HepG2 (cell line): ENCODE data around the gene VMO1. TPM values are rescaled to one million over a fixed set of nuclear protein-coding genes. Genes with fewer than 3 reads are reported as not detected.

Experiments used
- ATAC-seq: fragments of 200-7000 bp; cut with Tn5 transposase; 3 replicates; pipeline ENCODE4 v1.9.1; 2020; ENCODE audit warnings: mild to moderate bottlenecking, moderate library complexity
- BruUV-seq: library from RNA; stranded (reverse); fragments of 400-500 nt; replicated peaks from 2 replicates; lab custom pipeline; 2021; lab: Mats Ljungman, UMichigan
- CTCF ChIA-PET: fragments of 300-600 bp; formaldehyde crosslinking; extraction: SDS; loops from one replicate; lab custom pipeline; 2021; ENCODE audit warnings: low total read pairs, inconsistent platforms, low intra/inter-chr PET ratio; lab: Yijun Ruan, JAX
- POLR2A ChIA-PET: fragments of 350-600 bp; sonication (Branson Sonifier 250); formaldehyde crosslinking; loops from one replicate; lab custom pipeline; 2020; ENCODE audit warnings: antibody characterized with exemption, inconsistent platforms; lab: Yijun Ruan, JAX
- DNase-seq: peaks from one replicate; pipeline ENCODE4 v3.0.0-alpha.2; 2015; ENCODE audit warnings: low spot score
- FAIRE-seq: peaks from 3 replicates; lab custom pipeline; 2011; peaks lifted over from hg19 to GRCh38; lab: Jason Lieb, UNC
- H2AFZ ChIP-seq: one replicate; pipeline ENCODE4 v1.6.1; 2011; ENCODE audit warnings: low read length, inconsistent platforms
- H3K27ac ChIP-seq: fragments of 300-600 bp; 3 replicates; pipeline ENCODE4 v1.8.0; 2011; ENCODE audit warnings: mixed run types, mild to moderate bottlenecking, mixed read lengths, low read length, inconsistent platforms; ENCODE audit not compliant: insufficient read depth; ENCODE audit errors: extremely low read length
- H3K27me3 ChIP-seq, 2 experiments: fragments of 200-600 bp in 1 of 2; 2 replicates in 1 of 2; 3 replicates in 1 of 2; pipeline versions ENCODE4 v1.6.0 to v1.8.0; 2011; ENCODE audit warnings: low read length in 2 of 2, mild to moderate bottlenecking in 2 of 2, moderate library complexity in 2 of 2, inconsistent platforms in 1 of 2; ENCODE audit not compliant: insufficient read depth in 2 of 2, control insufficient read depth in 1 of 2
- H3K36me3 ChIP-seq, 2 experiments: fragments of 200-600 bp in 1 of 2; replicated peaks in 1 of 2; 2 replicates in 1 of 2; 3 replicates in 1 of 2; pipeline versions ENCODE4 v1.5.1 to v1.8.0; 2011; ENCODE audit warnings: low read length in 2 of 2, inconsistent platforms in 1 of 2; ENCODE audit not compliant: insufficient read depth in 2 of 2, control insufficient read depth in 1 of 2
- H3K4me1 ChIP-seq: 2 replicates; pipeline ENCODE4 v1.5.1; 2012; ENCODE audit warnings: low read length, inconsistent platforms; ENCODE audit not compliant: insufficient read depth
- H3K4me2 ChIP-seq: 2 replicates; pipeline ENCODE4 v1.6.0; 2011; ENCODE audit warnings: low read depth, low read length, inconsistent platforms
- H3K4me3 ChIP-seq, 3 experiments: fragments of 200-600 bp in 1 of 3; sonication (generic), shearing (Covaris generic) in 1 of 3; replicated peaks in 1 of 3; 2 replicates each; pipeline ENCODE4 v1.5.1; 2011 to 2016; ENCODE audit warnings: low read length in 3 of 3, inconsistent platforms in 2 of 3, low read depth in 2 of 3, mild to moderate bottlenecking in 2 of 3, control low read depth in 1 of 3, mixed read lengths in 1 of 3; ENCODE audit not compliant: insufficient read depth in 1 of 3
- H3K79me2 ChIP-seq: one replicate; pipeline ENCODE4 v1.6.1; 2011; ENCODE audit warnings: low read length, inconsistent platforms; ENCODE audit not compliant: insufficient read depth
- H3K9ac ChIP-seq: 2 replicates; pipeline ENCODE4 v1.6.0; 2011; ENCODE audit warnings: mild to moderate bottlenecking, low read depth, low read length, inconsistent platforms; ENCODE audit not compliant: insufficient read depth
- H3K9me3 ChIP-seq: 2 replicates; pipeline ENCODE4 v1.5.1; 2012; ENCODE audit warnings: mild to moderate bottlenecking, low read length
- H4K20me1 ChIP-seq: 2 replicates; pipeline ENCODE4 v1.6.0; 2011; ENCODE audit warnings: inconsistent platforms, mild to moderate bottlenecking, low read length, moderate library complexity; ENCODE audit not compliant: insufficient read depth
- ARID5B ChIP-seq: IDR thresholded peaks from 2 replicates; pipeline ENCODE4 v1.4.0; 2020; ENCODE audit warnings: mild to moderate bottlenecking, missing genetic modification reagents
- HBP1 ChIP-seq: IDR thresholded peaks from 2 replicates; pipeline ENCODE4 v1.6.1; 2016; ENCODE audit warnings: low read depth, control low read depth
- NR1H2 ChIP-seq: sonication (generic); formaldehyde crosslinking; IDR thresholded peaks from 2 replicates; pipeline ENCODE4 v1.8.1; 2022; ENCODE audit warnings: low read depth, missing genetic modification reagents, borderline replicate concordance
- SNAPC5 ChIP-seq: sonication (generic); formaldehyde crosslinking; IDR thresholded peaks from 2 replicates; pipeline ENCODE4 v1.8.1; 2023; ENCODE audit warnings: mild to moderate bottlenecking, missing genetic modification reagents, borderline replicate concordance
- TBX2 ChIP-seq: sonication (generic); formaldehyde crosslinking; IDR thresholded peaks from 2 replicates; pipeline ENCODE4 v1.5.0; 2020; ENCODE audit warnings: missing genetic modification reagents, mild to moderate bottlenecking, borderline replicate concordance
- ZBTB38 ChIP-seq: sonication (generic); formaldehyde crosslinking; IDR thresholded peaks from 2 replicates; pipeline ENCODE4 v1.5.1; 2020; ENCODE audit warnings: mild to moderate bottlenecking, missing genetic modification reagents
- ZFP62 ChIP-seq: sonication (generic); formaldehyde crosslinking; IDR thresholded peaks from 2 replicates; pipeline ENCODE4 v1.4.0; 2020; ENCODE audit warnings: missing genetic modification reagents
- ZFY ChIP-seq: sonication (generic); formaldehyde crosslinking; IDR thresholded peaks from 2 replicates; pipeline ENCODE4 v1.4.0; 2020; ENCODE audit warnings: missing genetic modification reagents
- ZNF10 ChIP-seq: sonication (generic); formaldehyde crosslinking; IDR thresholded peaks from 2 replicates; pipeline ENCODE4 v1.4.0; 2020; ENCODE audit warnings: mild to moderate bottlenecking, low read depth, missing genetic modification reagents, borderline replicate concordance
- ZNF205 ChIP-seq: IDR thresholded peaks from 2 replicates; pipeline ENCODE4 v1.6.1; 2018; ENCODE audit warnings: missing biosample characterization, missing genetic modification reagents
- ZNF225 ChIP-seq: sonication (generic); formaldehyde crosslinking; IDR thresholded peaks from 2 replicates; pipeline ENCODE4 v1.4.0; 2020; ENCODE audit warnings: mild to moderate bottlenecking, missing genetic modification reagents
- ZNF317 ChIP-seq: sonication (generic); formaldehyde crosslinking; IDR thresholded peaks from 2 replicates; pipeline ENCODE4 v1.5.0; 2020; ENCODE audit warnings: mild to moderate bottlenecking, missing genetic modification reagents
- ZNF350 ChIP-seq: sonication (generic); formaldehyde crosslinking; IDR thresholded peaks from 2 replicates; pipeline ENCODE4 v1.4.0; 2020; ENCODE audit warnings: mild to moderate bottlenecking, low read depth, missing genetic modification reagents, borderline replicate concordance
- ZNF839 ChIP-seq: sonication (generic); formaldehyde crosslinking; IDR thresholded peaks from 2 replicates; pipeline ENCODE4 v1.4.0; 2020; ENCODE audit warnings: missing genetic modification reagents, mild to moderate bottlenecking, borderline replicate concordance
- WGBS: methylation state at CpG from one replicate; pipeline ENCODE4 v1.1.6; 2017; ENCODE audit warnings: low lambda C conversion rate; 5-methylcytosine and 5-hydroxymethylcytosine counted together
- in situ Hi-C: cut with HindIII; loops from 2 replicates; pipeline ENCODE4 v1.10.0; 2017; ENCODE audit warnings: low pct_unique_long_range_greater_than_20kb; ENCODE audit not compliant: extremely low pct_ligation_motif_present
- intact Hi-C: fragments of 100-400 bp; cut with micrococcal nuclease; formaldehyde crosslinking; loops from one replicate; pipeline ENCODE4 v1.10.0; 2022; ENCODE audit not compliant: unreplicated experiment
- polyA plus RNA-seq, 8 experiments: library from polyadenylated mRNA; depleted of rRNA in 3 of 8; stranded (reverse) in 7 of 8; unstranded in 1 of 8; fragments of >200 nt; fragmentation: Illumina TruSeq in 4 of 8; extraction: Trizol in 4 of 8; gene quantifications; 2 replicates each; pipeline versions ENCODE4 v1.2.1 to v1.2.3, GENCODE V29; 2011 to 2016; ENCODE audit warnings: low read depth in 4 of 8, missing spikeins in 1 of 8, mixed read lengths in 1 of 8; ENCODE audit not compliant: insufficient read depth in 1 of 8
- total RNA-seq, 5 experiments: library from RNA; depleted of rRNA; stranded (reverse); fragments of >200 nt; fragmentation: Illumina TruSeq; extraction: Trizol; gene quantifications; 2 replicates each; pipeline ENCODE4 v1.2.3, GENCODE V29; 2016; ENCODE audit warnings: low read depth in 1 of 5

Gene VMO1
- total and polyA plus RNA-seq, 2 of the 13 experiments (the other 11 are each of a cell fraction or from before 2014, with no cell fraction given), result not detected

- no peak for TF ChIP-seq ZNF317 (CRISPR knock-in tag)
- peak; percentile 28; the same call in 1 of the 2 replicates for TF ChIP-seq ZBTB38
Measured at GRCh38 chr17:4738136-4739121, 47.7 kb downstream of the VMO1 start (continued).

- no peak overlapping the region for H3K4me2 ChIP-seq
- no peak for ATAC-seq
- POLR2A ChIA-PET, result interaction anchor here (0.5 to 2.1 kb wide), 4 partner anchors 10 to 53 kb away, joined by 3 to 21 read pairs (median 6); partner anchors contain the start of genes ARRB2, GLTPD2 and TM4SF5
- no peaks in the 10 kb centered on the region for H3K79me2 ChIP-seq
- H3K9ac ChIP-seq, result no peak overlapping the region
- no peak overlapping the region for H3K27ac ChIP-seq
- H3K27me3 ChIP-seq, result peaks cover 2 to 13% of the 10 kb centered on the region in 2 experiments; a peak in 3 of 5 replicates
- H3K4me3 ChIP-seq, result no peak overlapping the region
- H4K20me1 ChIP-seq, result no peaks in the 10 kb centered on the region
- H2AFZ ChIP-seq, result no peak overlapping the region
- no peak for FAIRE-seq
- H3K9me3 ChIP-seq, result no peaks in the 10 kb centered on the region
- CTCF ChIA-PET, result no interaction called here
- no peaks in the 10 kb centered on the region; a peak in 2 of 5 replicates for H3K36me3 ChIP-seq
- DNase-seq, result no peak
- BruUV-seq, result no TSS peak
- H3K4me1 ChIP-seq, result peaks cover 74% of the 10 kb centered on the region
- intact Hi-C loops (no loop called here), in situ Hi-C loops (loop anchor here (10.0 kb wide), 1 partner anchor 49 kb away; the partner anchor contains the start of genes GLTPD2 and VMO1)
- WGBS, result 84% methylated on average over 9 of the region's 9 CpGs
- no peak for TF ChIP-seq ZNF839
- no peak for TF ChIP-seq ZNF350
- no peak for TF ChIP-seq ZNF205
- TF ChIP-seq SNAPC5 (CRISPR knock-in tag), result no peak
- TF ChIP-seq NR1H2 (CRISPR knock-in tag), result no peak
- TF ChIP-seq ZFY (CRISPR knock-in tag), result no peak
- TF ChIP-seq ZNF10 (CRISPR knock-in tag), result no peak
- TF ChIP-seq TBX2 (CRISPR knock-in tag), result no peak
- no peak for TF ChIP-seq HBP1 (CRISPR knock-in tag)
- TF ChIP-seq ZNF225 (CRISPR knock-in tag), result no peak
- TF ChIP-seq ZFP62 (CRISPR knock-in tag), result no peak
- TF ChIP-seq ARID5B (CRISPR knock-in tag), result no peak
Measured at GRCh38 chr17:4735876-4736651, 50.1 kb downstream of the VMO1 start.
